H9 (cell line): ENCODE results near the gene ZDHHC17. TPM values are rescaled to one million over a fixed set of nuclear protein-coding genes. Genes with fewer than 3 reads are reported as not detected.

Experiments
- DNase-seq: peaks from one replicate; pipeline ENCODE4 v3.0.0-alpha.2; 2017
- H2AFZ ChIP-seq: one replicate; pipeline ENCODE4 v1.6.1; 2013; ENCODE audit warnings: mild to moderate bottlenecking, low read length, control low read depth, moderate library complexity
- H2AK5ac ChIP-seq: 2 replicates; pipeline ENCODE4 v1.6.1; 2013; ENCODE audit warnings: low read length, control low read depth, mixed read lengths; ENCODE audit not compliant: insufficient read length
- H2BK120ac ChIP-seq: one replicate; pipeline ENCODE4 v1.6.1; 2013; ENCODE audit warnings: low read depth, mild to moderate bottlenecking, low read length, control low read depth, inconsistent platforms; ENCODE audit not compliant: poor library complexity, severe bottlenecking
- H2BK12ac ChIP-seq: 2 replicates; pipeline ENCODE4 v1.6.1; 2013; ENCODE audit warnings: low read length, control low read depth, mixed read lengths, low read depth; ENCODE audit not compliant: insufficient read length
- H2BK15ac ChIP-seq: 2 replicates; pipeline ENCODE4 v1.6.1; 2013; ENCODE audit warnings: low read depth, low read length, control low read depth
- H2BK20ac ChIP-seq: one replicate; pipeline ENCODE4 v1.6.1; 2013; ENCODE audit warnings: low read depth, mild to moderate bottlenecking, low read length, control low read depth, inconsistent platforms; ENCODE audit not compliant: poor library complexity, severe bottlenecking
- H2BK5ac ChIP-seq: 2 replicates; pipeline ENCODE4 v1.6.1; 2013; ENCODE audit warnings: low read length, control low read depth, mixed read lengths; ENCODE audit not compliant: insufficient read length
- H3K14ac ChIP-seq: 2 replicates; pipeline ENCODE4 v1.6.1; 2013; ENCODE audit warnings: low read length, control low read depth; ENCODE audit not compliant: insufficient read depth
- H3K18ac ChIP-seq: 2 replicates; pipeline ENCODE4 v1.6.1; 2013; ENCODE audit warnings: low read depth, mild to moderate bottlenecking, mixed read lengths, low read length, control low read depth; ENCODE audit not compliant: insufficient read length
- H3K23ac ChIP-seq: 2 replicates; pipeline ENCODE4 v1.6.1; 2013; ENCODE audit warnings: low read length, control low read depth, mixed read lengths, low read depth; ENCODE audit not compliant: insufficient read length
- H3K23me2 ChIP-seq: 2 replicates; pipeline ENCODE4 v1.6.1; 2013; ENCODE audit warnings: low read depth, mild to moderate bottlenecking, mixed read lengths, low read length, control low read depth; ENCODE audit not compliant: insufficient read length, poor library complexity, severe bottlenecking
- H3K27ac ChIP-seq: 2 replicates; pipeline ENCODE4 v1.5.1; 2013; ENCODE audit warnings: low read length, control low read depth, mixed read lengths, low read depth; ENCODE audit not compliant: insufficient read length
- H3K27me3 ChIP-seq: 2 replicates; pipeline ENCODE4 v1.6.1; 2013; ENCODE audit warnings: low read length, control low read depth, inconsistent platforms; ENCODE audit not compliant: insufficient read depth
- H3K4ac ChIP-seq: 2 replicates; pipeline ENCODE4 v1.6.1; 2013; ENCODE audit warnings: low read depth, mild to moderate bottlenecking, control low read depth, inconsistent platforms, low read length, moderate library complexity
- H3K4me1 ChIP-seq: 2 replicates; pipeline ENCODE4 v1.6.1; 2013; ENCODE audit warnings: low read length, control low read depth, inconsistent platforms; ENCODE audit not compliant: insufficient read depth
- H3K4me2 ChIP-seq: 2 replicates; pipeline ENCODE4 v1.6.1; 2013; ENCODE audit warnings: low read length, control low read depth, mixed read lengths; ENCODE audit not compliant: insufficient read length, insufficient read depth
- H3K56ac ChIP-seq: 2 replicates; pipeline ENCODE4 v1.6.1; 2013; ENCODE audit warnings: low read depth, mild to moderate bottlenecking, mixed read lengths, low read length, control low read depth; ENCODE audit not compliant: insufficient read length
- H3K79me1 ChIP-seq: 2 replicates; pipeline ENCODE4 v1.6.1; 2013; ENCODE audit warnings: low read depth, mild to moderate bottlenecking, moderate library complexity, low read length, control low read depth, inconsistent platforms; ENCODE audit not compliant: insufficient read depth, poor library complexity, severe bottlenecking
- H3K79me2 ChIP-seq: 2 replicates; pipeline ENCODE4 v1.6.1; 2013; ENCODE audit warnings: low read length, control low read depth, inconsistent platforms; ENCODE audit not compliant: insufficient read depth
- H3K9ac ChIP-seq: 2 replicates; pipeline ENCODE4 v1.6.1; 2013; ENCODE audit warnings: low read length, control low read depth, mixed read lengths; ENCODE audit not compliant: insufficient read length; ENCODE audit errors: extremely low read depth
- H3K9me3 ChIP-seq: one replicate; pipeline ENCODE4 v1.6.1; 2013; ENCODE audit warnings: low read depth, low read length, inconsistent platforms; ENCODE audit not compliant: control insufficient read depth
- H3T11ph ChIP-seq: one replicate; pipeline ENCODE4 v1.6.1; 2013; ENCODE audit warnings: mild to moderate bottlenecking, low read length, control low read depth, inconsistent platforms
- H4K20me1 ChIP-seq: one replicate; pipeline ENCODE4 v1.6.1; 2013; ENCODE audit not compliant: control insufficient read depth, insufficient read length, insufficient read depth
- H4K5ac ChIP-seq: 2 replicates; pipeline ENCODE4 v1.6.1; 2013; ENCODE audit warnings: low read depth, mild to moderate bottlenecking, mixed read lengths, low read length, control low read depth; ENCODE audit not compliant: insufficient read length
- H4K8ac ChIP-seq: replicated peaks from 2 replicates; pipeline ENCODE4 v1.6.1; 2013; ENCODE audit warnings: low read length, control low read depth, mixed read lengths, low read depth; ENCODE audit not compliant: insufficient read length
- H4K91ac ChIP-seq: 2 replicates; pipeline ENCODE4 v1.6.1; 2013; ENCODE audit warnings: low read depth, mild to moderate bottlenecking, moderate library complexity, mixed read lengths, low read length, control low read depth; ENCODE audit not compliant: insufficient read length
- H3K27ac Mint-ChIP-seq, 3 experiments: 2 replicates in 2 of 3; 3 replicates in 1 of 3; pipeline ENCODE4 v1.8.0; 2020 to 2021; ENCODE audit warnings: mixed read lengths in 3 of 3, mild to moderate bottlenecking in 1 of 3, moderate library complexity in 1 of 3
- H3K27me3 Mint-ChIP-seq: 2 replicates; pipeline ENCODE4 v1.8.0; 2021; ENCODE audit warnings: low read depth, mild to moderate bottlenecking, moderate library complexity, mixed read lengths
- H3K36me3 Mint-ChIP-seq, 3 experiments: 2 replicates in 2 of 3; 3 replicates in 1 of 3; pipeline ENCODE4 v1.8.0; 2020 to 2021; ENCODE audit warnings: low read depth in 3 of 3, mixed read lengths in 3 of 3; ENCODE audit not compliant: insufficient read depth in 1 of 3
- H3K4me1 Mint-ChIP-seq, 2 experiments: 2 replicates each; pipeline ENCODE4 v1.8.0; 2020; ENCODE audit warnings: mixed read lengths in 2 of 2
- H3K4me3 Mint-ChIP-seq, 2 experiments: 2 replicates in 1 of 2; 3 replicates in 1 of 2; pipeline ENCODE4 v1.8.0; 2020 to 2021; ENCODE audit warnings: mild to moderate bottlenecking in 2 of 2, mixed read lengths in 2 of 2, moderate library complexity in 1 of 2
- H3K9me3 Mint-ChIP-seq, 2 experiments: 2 replicates in 1 of 2; 3 replicates in 1 of 2; pipeline ENCODE4 v1.8.0; 2020; ENCODE audit warnings: mild to moderate bottlenecking in 2 of 2, mixed read lengths in 2 of 2, moderate library complexity in 1 of 2
- WGBS: extraction: QIAGEN DNeasy Blood & Tissue Kit; methylation state at CpG from one replicate; pipeline ENCODE4 v1.1.7; 2013; ENCODE audit warnings: missing lambda C conversion rate, low lambda C conversion rate, mixed read lengths; ENCODE audit not compliant: insufficient read length; ENCODE audit errors: extremely low coverage; 5-methylcytosine and 5-hydroxymethylcytosine counted together
- total RNA-seq: library from RNA; stranded (reverse); gene quantifications from 2 replicates; pipeline ENCODE4 v1.2.1, GENCODE V29; 2021
- TF ChIP-seq, protein P1 (sequence below): fragments of 200-600 bp; sonication (generic); conservative IDR thresholded peaks from 3 replicates; pipeline ENCODE4 v1.8.0; 2021; ENCODE audit warnings: antibody characterized with exemption, mild to moderate bottlenecking

The ZDHHC17 gene
- total RNA-seq, 1 experiment from 2014 or later = 32.6 TPM

DNA sequence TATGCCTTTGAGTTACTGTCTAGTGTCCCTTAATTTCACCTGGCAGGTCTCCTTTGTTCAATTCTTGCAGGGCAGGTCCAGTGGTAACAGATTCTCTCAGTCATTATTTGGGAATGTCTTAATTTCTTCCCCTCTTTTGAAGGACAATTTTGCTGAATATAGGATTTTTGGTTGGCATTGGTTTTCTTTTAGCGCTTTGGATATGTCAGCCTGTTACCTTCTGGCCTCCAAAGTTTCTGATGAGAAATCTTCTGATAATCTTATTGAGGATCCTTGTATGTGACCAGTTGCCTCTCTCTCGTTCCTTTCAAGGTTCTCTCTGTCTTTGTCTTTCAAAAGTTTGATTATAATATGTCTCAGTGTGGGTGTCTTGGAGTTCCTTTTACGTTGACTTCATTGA, 38.1 kb downstream of the ZDHHC17 start:
- TF ChIP-seq, protein P1, sequence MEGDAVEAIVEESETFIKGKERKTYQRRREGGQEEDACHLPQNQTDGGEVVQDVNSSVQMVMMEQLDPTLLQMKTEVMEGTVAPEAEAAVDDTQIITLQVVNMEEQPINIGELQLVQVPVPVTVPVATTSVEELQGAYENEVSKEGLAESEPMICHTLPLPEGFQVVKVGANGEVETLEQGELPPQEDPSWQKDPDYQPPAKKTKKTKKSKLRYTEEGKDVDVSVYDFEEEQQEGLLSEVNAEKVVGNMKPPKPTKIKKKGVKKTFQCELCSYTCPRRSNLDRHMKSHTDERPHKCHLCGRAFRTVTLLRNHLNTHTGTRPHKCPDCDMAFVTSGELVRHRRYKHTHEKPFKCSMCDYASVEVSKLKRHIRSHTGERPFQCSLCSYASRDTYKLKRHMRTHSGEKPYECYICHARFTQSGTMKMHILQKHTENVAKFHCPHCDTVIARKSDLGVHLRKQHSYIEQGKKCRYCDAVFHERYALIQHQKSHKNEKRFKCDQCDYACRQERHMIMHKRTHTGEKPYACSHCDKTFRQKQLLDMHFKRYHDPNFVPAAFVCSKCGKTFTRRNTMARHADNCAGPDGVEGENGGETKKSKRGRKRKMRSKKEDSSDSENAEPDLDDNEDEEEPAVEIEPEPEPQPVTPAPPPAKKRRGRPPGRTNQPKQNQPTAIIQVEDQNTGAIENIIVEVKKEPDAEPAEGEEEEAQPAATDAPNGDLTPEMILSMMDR = no peak
- Histone ChIP-seq H3K79me2 (no peaks in the 10 kb centered on the region; the same call in 1 of the 2 replicates), H3T11ph (no peak overlapping the region), H3K56ac (no peak overlapping the region), H2BK15ac (no peak overlapping the region), H3K4me2 (no peak overlapping the region), H3K27ac (no peak overlapping the region), H3K79me1 (no peaks in the 10 kb centered on the region), H3K14ac (no peak overlapping the region), H3K9ac (no peak overlapping the region), H3K23ac (no peak overlapping the region), H4K91ac (no peak overlapping the region), H2BK120ac (no peak overlapping the region), H4K20me1 (no peaks in the 10 kb centered on the region), H2BK20ac (no peak overlapping the region), H4K5ac (no peak overlapping the region), H2AFZ (no peak overlapping the region), H2BK12ac (no peak overlapping the region), H3K4me1 (no peaks in the 10 kb centered on the region), H3K9me3 (no peaks in the 10 kb centered on the region), H4K8ac (no peak overlapping the region), H2AK5ac (no peak overlapping the region), H3K23me2 (no peaks in the 10 kb centered on the region), H2BK5ac (no peak overlapping the region), H3K18ac (no peak overlapping the region), H3K27me3 (no peaks in the 10 kb centered on the region), H3K4ac (no peak overlapping the region)
- Mint-ChIP-seq H3K4me3 (no peak overlapping the region), H3K9me3 (peaks cover 12 to 13% of the 10 kb centered on the region in 2 experiments), H3K27me3 (no peaks in the 10 kb centered on the region), H3K27ac (no peak overlapping the region; a peak in 1 of 7 replicates), H3K4me1 (no peaks in the 10 kb centered on the region), H3K36me3 (peaks cover 36 to 60% (median 48%) of the 10 kb centered on the region in 3 experiments)
- no peak for DNase-seq
- no CpG with 5 or more reads among the region's 3 CpGs for WGBS
